ENCODE measurements around the gene TMEM214. TPM values are rescaled to one million over a fixed set of nuclear protein-coding genes. Genes with fewer than 3 reads are reported as not detected.
A peak's percentile ranks its signal among the peaks of the same experiment; 100 is the strongest.

Gene TMEM214
- total RNA-seq, 2 donors from 2014 or later: 59.9 to 119 TPM

GRCh38 chr2:27050281-27050995 lies 17.7 kb downstream of the TMEM214 start:
- intact Hi-C loops (cut with DNase I): no loop called here
- Histone ChIP-seq H3K36me3 (replicated peaks in 1 of 2; ENCODE audit: insufficient read depth in 1 of 2, low read depth in 2 of 2) (no peaks in the 10 kb centered on the region), H3K4me3 (peak overlapping the region; percentile 10 to 68), H3K27ac (peak overlapping the region; percentile 64 to 90 (median 86)), H3K9me3 (no peaks in the 10 kb centered on the region), H3K27me3 (no peaks in the 10 kb centered on the region), H3K4me1 (peaks cover 21% of the 10 kb centered on the region)
- peak; percentile 92 to 95 (median 93) for DNase-seq
- WGBS, 2 donors: 0% methylated on average over 16 to 48 of the region's 48 CpGs
- TF ChIP-seq CTCF (IDR thresholded peaks at IDR 0.05) (peak in 6 of 7 experiments; percentile 9 to 61 (median 45)), POLR2A (IDR thresholded peaks at IDR 0.05) (peak in 2 of 3 donors; percentile 49 to 54)
- ATAC-seq: peak; percentile 78

- intact Hi-C loops (cut with DNase I): no loop called here
- 0% methylated on average over 32 to 64 of the region's 67 CpGs for WGBS, 2 donors
- DNase-seq (peak; percentile 93 to 95 (median 95)), ATAC-seq (peak; percentile 78)
- H3K27ac ChIP-seq: peak within 1 kb of the TSS; percentile 64 to 90 (median 86)
- peaks cover 21% of the 10 kb centered on the region for H3K4me1 ChIP-seq
- TF ChIP-seq POLR2A (IDR thresholded peaks at IDR 0.05) (peak; percentile 12 to 61 (median 53)), CTCF (IDR thresholded peaks at IDR 0.05) (no peak)
- no peaks in the 10 kb centered on the region for H3K9me3 ChIP-seq
- peaks cover 0 to 2% of the 10 kb centered on the region in 2 donors for H3K36me3 ChIP-seq (replicated peaks in 1 of 2; ENCODE audit: insufficient read depth in 1 of 2, low read depth in 2 of 2)
- peak within 1 kb of the TSS; percentile 79 to 89 for H3K4me3 ChIP-seq
- no peaks in the 10 kb centered on the region for H3K27me3 ChIP-seq
Measured at GRCh38 chr2:27050996-27051901, 18.5 kb downstream of the TMEM214 start, which contains the start of gene AGBL5. Gene AGBL5 (plus strand): TSS chr2:27051668. CDS start chr2:27052959, 1,291 bp downstream.

DNA sequence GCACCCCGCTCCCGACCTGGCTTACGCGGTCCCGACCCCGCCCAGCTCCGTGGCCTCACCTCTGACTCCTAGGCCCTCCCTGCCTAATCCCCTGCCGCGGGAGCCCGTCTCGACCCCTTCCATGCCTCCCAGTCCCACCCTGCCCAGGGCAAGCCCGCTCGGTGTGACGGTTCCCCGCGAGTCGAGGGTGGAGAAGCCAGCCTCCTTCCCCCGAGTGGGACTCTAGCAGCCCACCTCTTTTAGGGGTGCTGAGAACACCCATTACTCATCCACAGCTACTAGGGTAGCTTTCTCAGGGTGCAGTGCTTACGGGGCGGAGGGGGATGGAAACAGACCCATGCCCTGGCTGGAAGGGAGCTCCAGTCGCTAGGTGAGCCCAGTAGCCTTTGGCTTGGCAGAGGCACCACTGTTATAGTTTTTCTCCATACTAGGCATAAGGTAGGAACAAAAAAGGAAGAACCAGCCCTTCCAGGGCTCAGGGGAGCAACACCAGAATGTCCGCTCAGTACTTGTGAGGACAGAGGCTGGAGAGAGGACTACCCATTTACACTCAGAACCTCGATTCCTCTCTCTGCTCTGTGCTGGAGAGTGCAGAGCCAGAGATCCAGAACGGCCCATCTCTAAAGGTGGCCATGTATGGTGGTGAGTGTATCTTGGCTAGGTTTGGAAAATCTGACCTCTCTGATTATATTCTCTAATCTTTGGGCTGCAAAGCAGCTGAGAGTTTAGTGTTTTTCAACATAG lies 19.3 kb downstream of the TMEM214 start:
- DNase-seq (peak in 3 of 4 donors; percentile 36 to 49 (median 37)), ATAC-seq (peak; percentile 0)
- no peaks in the 10 kb centered on the region for H3K9me3 ChIP-seq
- WGBS, 2 donors: 4 to 18% methylated on average over 6 to 16 of the region's 24 CpGs
- H3K27ac ChIP-seq: peak overlapping the region; percentile 64 to 90 (median 86)
- H3K27me3 ChIP-seq: no peaks in the 10 kb centered on the region
- intact Hi-C loops (cut with DNase I): no loop called here
- H3K4me1 ChIP-seq: peaks cover 21% of the 10 kb centered on the region
- peak overlapping the region; percentile 79 to 89 for H3K4me3 ChIP-seq
- TF ChIP-seq CTCF (IDR thresholded peaks at IDR 0.05): no peak
- TF ChIP-seq POLR2A (IDR thresholded peaks at IDR 0.05): no peak
- H3K36me3 ChIP-seq (replicated peaks in 1 of 2; ENCODE audit: insufficient read depth in 1 of 2, low read depth in 2 of 2): peaks cover 0 to 2% of the 10 kb centered on the region in 2 donors

DNA sequence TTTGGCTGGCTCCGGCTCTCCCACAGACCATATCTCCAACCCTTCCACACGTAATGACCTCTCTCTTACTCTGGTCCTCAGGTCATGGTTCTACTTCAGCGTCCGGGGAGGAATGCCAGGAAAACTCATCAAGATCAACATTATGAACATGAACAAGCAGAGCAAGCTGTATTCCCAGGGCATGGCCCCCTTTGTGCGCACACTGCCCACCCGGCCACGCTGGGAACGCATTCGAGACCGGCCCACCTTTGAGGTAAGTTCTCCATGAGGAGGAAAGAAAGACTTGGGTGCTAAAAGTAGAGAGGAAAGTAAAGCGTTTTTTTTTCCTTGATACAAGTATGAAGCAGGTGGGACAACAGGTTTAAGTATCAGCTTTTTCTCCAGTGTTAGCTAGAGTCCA lies 20.6 kb downstream of the TMEM214 start:
- no peaks in the 10 kb centered on the region for H3K27me3 ChIP-seq
- intact Hi-C loops (cut with DNase I): no loop called here
- ATAC-seq (no peak), DNase-seq (no peak)
- no peak overlapping the region for H3K4me3 ChIP-seq
- peaks cover 21% of the 10 kb centered on the region for H3K4me1 ChIP-seq
- peaks cover 0 to 2% of the 10 kb centered on the region in 2 donors for H3K36me3 ChIP-seq (replicated peaks in 1 of 2; ENCODE audit: insufficient read depth in 1 of 2, low read depth in 2 of 2)
- 78 to 79% methylated on average over 11 of the region's 11 CpGs for WGBS, 2 donors
- no peak overlapping the region for H3K27ac ChIP-seq
- H3K9me3 ChIP-seq: no peaks in the 10 kb centered on the region
- TF ChIP-seq CTCF (IDR thresholded peaks at IDR 0.05) (no peak), POLR2A (IDR thresholded peaks at IDR 0.05) (no peak)
